22Rv1 (cell line): ENCODE results near the gene CA5A.
"Not testable (repeated sequence)": the region's sequence is repeated elsewhere in the genome, so short reads cannot be mapped to it uniquely, and the experiment has no call there.

Experiments used
- H3K27ac ChIP-seq: fragments of 450-650 bp; 2 replicates; pipeline ENCODE4 v1.5.1; 2017
- ZFX ChIP-seq: fragments of 450-650 bp; IDR thresholded peaks from 2 replicates; pipeline ENCODE4 v1.6.1; 2017; ENCODE audit warnings: antibody characterized with exemption, borderline replicate concordance
- TF ChIP-seq, protein P1 (sequence below): fragments of 450-650 bp; IDR thresholded peaks from 2 replicates; pipeline ENCODE4 v1.5.1; 2017; ENCODE audit warnings: mild to moderate bottlenecking

CA5A gene

DNA sequence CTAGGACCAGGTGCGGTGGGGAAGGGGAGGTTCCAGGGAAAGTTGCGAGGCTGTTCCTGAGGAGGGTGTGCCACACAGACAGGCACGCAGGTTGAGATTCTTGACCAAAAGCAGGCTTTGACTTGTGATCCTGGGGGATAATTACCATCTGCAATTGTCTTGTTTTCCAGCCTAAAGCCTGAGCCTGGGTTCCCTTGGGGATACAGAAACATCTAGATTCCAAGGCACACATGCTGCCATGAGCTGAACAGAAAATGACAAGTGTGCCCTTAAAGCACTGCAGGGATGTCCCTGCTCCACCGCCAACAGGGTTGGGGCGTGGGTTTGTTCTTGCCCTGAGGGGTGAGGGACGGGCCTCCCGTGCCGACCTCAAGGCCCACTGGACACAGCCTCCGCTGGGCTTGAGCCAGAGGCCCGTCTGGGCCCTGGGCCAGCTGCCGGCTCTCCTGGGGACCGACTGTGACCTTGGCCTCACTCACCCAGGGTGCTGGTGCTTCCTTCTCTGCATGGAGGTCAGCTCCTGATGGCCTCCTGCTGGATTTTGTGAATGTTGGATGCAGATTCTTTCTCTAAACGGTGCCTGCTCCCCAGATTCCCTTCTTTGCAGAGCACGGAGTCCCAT, 14.0 kb downstream of the CA5A start:
- no peak for TF ChIP-seq ZFX
- TF ChIP-seq, protein P1, sequence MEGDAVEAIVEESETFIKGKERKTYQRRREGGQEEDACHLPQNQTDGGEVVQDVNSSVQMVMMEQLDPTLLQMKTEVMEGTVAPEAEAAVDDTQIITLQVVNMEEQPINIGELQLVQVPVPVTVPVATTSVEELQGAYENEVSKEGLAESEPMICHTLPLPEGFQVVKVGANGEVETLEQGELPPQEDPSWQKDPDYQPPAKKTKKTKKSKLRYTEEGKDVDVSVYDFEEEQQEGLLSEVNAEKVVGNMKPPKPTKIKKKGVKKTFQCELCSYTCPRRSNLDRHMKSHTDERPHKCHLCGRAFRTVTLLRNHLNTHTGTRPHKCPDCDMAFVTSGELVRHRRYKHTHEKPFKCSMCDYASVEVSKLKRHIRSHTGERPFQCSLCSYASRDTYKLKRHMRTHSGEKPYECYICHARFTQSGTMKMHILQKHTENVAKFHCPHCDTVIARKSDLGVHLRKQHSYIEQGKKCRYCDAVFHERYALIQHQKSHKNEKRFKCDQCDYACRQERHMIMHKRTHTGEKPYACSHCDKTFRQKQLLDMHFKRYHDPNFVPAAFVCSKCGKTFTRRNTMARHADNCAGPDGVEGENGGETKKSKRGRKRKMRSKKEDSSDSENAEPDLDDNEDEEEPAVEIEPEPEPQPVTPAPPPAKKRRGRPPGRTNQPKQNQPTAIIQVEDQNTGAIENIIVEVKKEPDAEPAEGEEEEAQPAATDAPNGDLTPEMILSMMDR = no peak
- H3K27ac ChIP-seq = no peak overlapping the region

DNA sequence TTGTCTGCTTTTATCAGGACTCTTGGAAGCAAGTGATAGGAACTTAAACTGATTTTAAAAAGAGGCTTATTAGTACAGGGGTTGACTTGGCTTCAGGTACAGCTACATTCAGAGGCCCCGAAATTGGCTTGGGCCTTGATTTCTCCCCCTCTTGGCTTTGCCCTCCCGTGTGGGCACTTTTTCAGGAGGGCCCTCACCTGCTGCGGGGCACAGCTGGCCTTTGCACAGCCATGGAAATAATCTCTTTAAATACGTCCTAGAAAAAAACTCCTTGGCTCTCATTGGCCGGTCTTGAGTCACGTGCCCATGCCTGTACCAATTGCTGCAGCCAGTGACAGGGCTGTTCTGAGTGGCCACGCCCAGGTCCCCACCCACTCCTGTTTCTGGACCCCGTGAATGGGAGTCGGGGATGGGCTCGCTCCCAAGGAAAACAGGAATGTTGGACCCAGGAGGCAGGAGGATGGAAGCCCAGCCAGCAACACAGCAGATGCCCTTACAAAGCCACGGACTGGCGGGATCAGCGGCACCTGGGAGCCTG, 15.0 kb downstream of the CA5A start:
- TF ChIP-seq ZFX = no peak
- TF ChIP-seq, protein P1 = no peak
- H3K27ac ChIP-seq = no peak overlapping the region

DNA sequence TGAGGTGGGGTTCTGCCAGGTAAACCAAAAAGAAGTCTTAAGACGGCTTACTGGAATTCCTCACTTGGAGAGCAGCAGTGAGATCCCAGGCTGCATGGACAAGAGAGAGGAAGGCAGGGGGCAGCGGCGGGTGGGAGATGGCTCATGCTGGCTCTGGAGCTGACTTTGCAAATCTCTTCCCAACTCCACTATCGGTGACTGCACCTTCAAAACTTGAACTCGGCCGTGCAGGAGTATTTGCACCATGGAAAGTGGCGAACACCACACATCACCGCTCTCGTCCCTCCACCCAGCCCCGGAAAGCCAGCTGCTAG, 16.7 kb downstream of the CA5A start:
- TF ChIP-seq ZFX = no peak
- TF ChIP-seq, protein P1 = no peak
- no peak overlapping the region for H3K27ac ChIP-seq

DNA sequence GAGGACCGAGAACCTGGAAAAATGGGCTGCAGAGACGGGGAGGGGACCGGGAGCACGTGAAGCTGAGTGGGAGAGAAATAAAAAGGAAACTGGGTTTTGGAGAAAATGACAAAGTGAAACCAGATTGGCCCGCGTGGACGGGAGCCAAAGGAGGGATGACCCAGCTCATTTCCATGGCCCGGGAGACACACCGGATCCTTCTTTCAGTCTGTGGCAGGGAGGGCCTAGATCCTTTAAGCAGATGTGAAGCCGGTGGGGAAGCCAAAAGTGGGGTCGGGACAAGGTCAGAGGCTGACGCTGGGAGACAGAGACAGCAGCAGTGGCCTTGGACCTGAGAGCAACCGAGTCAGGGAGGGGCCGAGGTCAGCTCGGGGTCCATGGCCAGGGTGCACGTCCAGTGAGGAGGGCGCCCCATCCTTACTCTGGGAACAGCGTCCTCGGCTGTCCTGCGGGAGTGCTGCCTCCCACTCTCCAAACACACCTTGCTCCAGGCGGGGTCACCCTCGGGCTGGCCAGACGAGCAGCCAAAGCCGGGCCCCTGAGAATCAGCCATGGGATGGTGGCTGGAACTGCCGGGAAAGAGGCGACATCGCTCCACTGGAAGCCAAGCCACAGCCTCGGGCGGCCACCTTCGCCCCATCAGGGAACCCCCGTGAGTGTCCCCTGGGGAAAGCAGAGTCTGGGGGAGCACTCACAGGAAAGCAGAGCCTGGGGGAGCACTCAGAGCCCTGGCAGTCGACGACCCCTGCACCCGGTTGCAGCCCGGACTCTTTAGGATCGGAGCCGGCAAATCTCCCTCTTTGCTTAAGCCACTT, 17.3 kb downstream of the CA5A start:
- no peak overlapping the region for H3K27ac ChIP-seq
- TF ChIP-seq, protein P1 = no peak
- no peak for TF ChIP-seq ZFX

DNA sequence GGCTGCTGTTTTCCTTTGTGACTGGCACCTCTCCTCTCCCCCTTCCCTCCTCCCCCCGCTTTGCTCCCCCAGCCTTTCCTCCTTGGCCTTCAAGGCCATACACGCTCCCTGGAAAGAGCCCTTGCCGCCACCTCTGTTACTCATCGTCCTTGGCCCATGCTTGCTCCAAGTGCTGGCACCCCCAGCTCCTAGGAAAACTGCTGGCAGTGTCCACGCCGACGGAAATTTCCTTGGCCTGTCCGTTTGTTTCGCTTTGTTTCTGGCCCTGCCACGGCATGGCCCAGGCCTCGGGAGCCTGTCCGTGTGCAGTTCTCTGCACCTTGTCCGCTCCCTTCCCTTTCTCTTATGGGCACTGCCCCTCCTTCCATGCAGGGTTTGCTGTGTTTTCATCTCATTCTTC, 18.0 kb downstream of the CA5A start:
- no peak for TF ChIP-seq ZFX
- TF ChIP-seq, protein P1 = no peak
- H3K27ac ChIP-seq = no peak overlapping the region

DNA sequence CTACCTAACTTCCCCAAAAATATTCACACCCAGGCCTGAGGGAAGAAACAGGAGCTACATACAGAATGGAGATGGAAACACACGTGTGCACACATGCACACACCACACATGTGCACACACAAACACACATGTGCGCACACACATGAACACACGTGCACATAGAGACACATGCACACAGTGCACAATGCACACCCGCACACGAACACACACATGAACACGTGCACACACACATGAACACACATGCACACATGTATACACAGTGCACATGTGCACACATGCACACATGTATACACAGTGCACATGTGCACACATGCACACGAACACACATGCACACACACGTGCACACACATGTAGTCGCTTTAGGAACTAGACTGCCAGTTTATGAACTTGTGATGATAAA, 18.8 kb downstream of the CA5A start:
- TF ChIP-seq, protein P1 = no peak
- no peak for TF ChIP-seq ZFX
- H3K27ac ChIP-seq = no peak overlapping the region

DNA sequence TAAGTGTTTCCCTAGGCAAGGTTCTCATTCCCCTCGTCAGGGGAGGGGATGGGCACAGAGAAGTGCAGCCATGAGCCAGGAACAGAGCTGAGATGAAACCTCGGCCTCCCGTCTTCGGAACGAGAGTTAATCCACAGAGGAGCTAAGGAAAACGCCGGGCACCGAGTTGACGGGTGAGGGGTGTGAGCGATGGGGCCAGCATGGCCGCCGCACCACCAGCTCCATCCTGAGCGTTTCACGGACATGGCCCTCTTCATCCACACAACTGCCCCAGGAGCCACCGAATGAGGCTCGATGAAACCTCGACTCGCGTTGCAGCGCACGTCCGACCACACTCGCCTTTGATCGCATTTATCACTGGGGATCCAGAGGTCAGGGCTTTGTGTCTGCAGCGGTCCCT, 21.5 kb downstream of the CA5A start:
- H3K27ac ChIP-seq = no peak overlapping the region
- TF ChIP-seq, protein P1 = no peak
- TF ChIP-seq ZFX = no peak

DNA sequence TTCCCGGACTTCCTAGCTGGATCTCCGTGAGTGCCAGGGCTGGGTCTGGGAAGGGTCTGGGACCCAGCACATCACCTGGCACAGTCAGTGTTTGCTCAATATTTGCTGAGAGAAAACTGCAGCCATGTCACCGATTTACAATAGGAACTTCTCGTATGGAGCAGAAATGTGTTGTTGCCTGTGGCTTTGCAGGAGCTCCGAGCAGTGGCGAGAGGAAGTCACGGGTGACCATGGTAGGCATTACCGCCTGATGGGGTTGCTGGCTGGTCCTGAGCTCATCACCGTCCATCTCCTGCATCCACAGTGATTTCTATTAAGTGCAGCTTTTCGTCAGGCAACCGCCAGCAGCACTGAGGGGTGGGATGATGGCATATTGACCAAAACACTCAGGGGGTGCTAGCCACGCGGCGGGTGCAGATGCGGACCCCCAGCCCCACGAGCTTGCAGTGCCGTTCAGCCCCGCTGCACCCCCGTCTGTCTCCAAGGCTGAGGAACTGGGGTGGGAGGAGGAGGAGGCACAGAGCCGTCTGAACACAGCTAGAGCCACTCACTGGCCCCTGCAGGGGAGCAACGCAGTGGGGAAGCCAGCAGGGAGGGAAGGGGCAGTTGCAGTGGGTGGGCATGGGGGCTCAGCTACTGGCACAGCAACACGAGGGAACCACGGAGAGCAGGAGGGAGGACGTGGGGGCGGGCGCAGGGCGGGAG, 22.2 kb downstream of the CA5A start:
- not testable (repeated sequence) for H3K27ac ChIP-seq

DNA sequence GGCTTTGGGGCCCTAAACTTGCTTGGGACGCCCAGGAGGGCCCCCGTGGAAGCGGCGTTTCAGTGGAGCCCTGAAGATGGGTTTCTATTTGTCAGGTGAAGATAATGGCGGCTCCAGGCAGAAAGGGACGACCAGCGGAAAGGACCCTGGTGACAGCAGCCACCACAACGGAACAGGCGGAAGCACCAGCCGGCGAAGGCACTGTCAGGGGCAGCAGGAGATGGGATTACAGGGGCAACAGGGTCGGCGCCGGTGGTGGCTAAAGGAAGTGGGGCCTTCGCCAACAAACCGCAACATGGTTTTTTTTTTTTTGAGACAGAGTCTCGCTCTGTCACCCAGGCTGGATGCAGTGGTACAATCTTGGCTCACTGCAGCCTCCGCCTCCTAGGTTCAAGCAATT, 23.6 kb downstream of the CA5A start:
- not testable (repeated sequence) for H3K27ac ChIP-seq

DNA sequence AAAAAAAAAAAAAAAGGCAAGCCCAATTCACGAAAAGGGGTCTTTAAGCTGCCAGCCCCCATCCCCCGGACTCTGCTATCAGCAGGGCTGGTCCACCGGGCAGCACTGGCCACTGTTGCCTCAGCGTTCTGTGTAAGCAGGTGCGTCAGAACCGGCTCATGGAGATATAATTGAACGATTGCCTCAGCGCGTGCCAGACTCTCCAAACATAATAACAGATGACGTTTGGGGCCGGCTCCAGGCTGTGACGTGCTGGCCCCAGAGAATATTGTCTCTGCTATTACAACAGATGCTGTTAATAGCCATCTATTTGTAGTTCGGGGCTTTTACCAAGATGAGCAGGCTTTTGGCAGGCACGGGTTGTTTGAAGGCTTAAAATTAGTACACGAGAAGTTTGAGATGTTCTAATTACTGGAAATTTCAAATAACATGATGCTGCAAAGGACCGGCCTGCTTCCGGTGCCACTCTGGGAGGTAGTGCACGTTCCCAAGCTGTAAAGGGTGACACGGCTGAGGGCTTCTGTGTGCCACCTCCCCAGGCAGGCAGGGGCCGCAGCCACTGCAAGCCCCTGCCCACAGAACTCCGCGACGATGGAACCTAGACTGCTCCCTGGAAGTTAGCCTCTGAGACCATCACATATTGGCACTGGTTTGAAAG, 25.1 kb downstream of the CA5A start:
- not testable (repeated sequence) for H3K27ac ChIP-seq
